ENCODE results near the gene SLC66A3. TPM values are rescaled to one million over a fixed set of nuclear protein-coding genes. Genes with fewer than 3 reads are reported as not detected.

The SLC66A3 gene
- 9.7 TPM for total RNA-seq
- long read RNA-seq, transcript PQLC3-201 (7 exons, 1,830 nt): major isoform, 13 of 19 reads
- long read RNA-seq, partial matches to known transcripts: 0 of 19 reads
- long read RNA-seq, other reads (novel, unspliced or antisense): 1 of 19 reads

DNA sequence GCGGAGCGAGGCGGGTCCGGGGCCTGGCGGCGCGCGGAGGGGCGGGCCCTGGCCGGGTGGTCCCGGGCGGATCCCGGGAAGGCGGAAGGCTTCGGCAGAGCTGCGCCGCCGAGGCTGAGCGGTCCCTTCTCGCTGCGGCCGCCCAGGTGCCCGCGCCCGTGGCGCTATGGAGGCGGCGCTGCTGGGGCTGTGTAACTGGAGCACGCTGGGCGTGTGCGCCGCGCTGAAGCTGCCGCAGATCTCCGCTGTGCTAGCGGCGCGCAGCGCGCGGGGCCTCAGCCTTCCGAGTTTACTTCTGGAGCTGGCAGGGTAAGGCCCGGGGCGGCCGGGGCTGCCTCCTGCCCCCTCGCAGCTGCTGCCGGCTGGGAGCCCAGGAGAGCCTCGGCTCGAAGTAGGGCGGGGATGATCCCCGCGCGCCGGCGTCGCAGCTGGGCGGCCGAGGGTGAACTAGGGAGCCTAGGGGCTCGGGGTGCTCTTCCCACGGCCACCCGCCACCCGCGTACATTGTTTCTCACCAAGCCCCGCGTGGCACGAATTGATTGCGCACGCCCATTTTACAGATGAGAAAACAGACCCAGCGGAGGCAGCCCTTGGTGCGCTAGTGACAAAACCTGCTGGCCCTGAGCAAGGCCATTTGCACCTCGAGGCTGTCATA is at the start of gene SLC66A3:
TSS of gene SLC66A3 (plus strand) at position 87 of the 655 bp plus-strand sequence. CDS start at position 167, 80 bp downstream.
- no peak for DNase-seq (ENCODE audit: low spot score)
- intact Hi-C loops (cut with DNase I): loop anchor here (2.0 to 10.0 kb wide), 2 partner anchors 187 to 249 kb away; no protein-coding TSS in a partner anchor

DNA sequence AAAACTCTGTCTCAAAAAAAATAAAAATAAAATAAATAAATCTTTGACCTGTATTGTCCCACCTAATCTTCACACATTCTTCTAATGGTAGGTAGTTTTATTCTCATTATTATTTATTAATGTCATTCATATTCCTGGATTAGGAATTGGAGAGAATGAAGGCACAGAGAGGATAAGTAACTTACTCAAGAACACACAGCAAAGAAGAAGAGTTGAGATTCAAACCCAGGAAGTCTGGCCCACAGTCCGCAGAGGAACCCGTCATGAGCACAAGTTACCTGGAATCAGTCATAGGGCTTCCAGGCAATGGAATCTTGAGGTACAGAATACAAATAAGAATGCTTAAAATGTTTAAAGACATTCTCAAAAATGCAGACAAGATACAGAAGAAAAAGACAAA is 46.3 kb upstream of the SLC66A3 start:
- intact Hi-C loops (cut with DNase I): no loop called here
- no peak for DNase-seq (ENCODE audit: low spot score)

DNA sequence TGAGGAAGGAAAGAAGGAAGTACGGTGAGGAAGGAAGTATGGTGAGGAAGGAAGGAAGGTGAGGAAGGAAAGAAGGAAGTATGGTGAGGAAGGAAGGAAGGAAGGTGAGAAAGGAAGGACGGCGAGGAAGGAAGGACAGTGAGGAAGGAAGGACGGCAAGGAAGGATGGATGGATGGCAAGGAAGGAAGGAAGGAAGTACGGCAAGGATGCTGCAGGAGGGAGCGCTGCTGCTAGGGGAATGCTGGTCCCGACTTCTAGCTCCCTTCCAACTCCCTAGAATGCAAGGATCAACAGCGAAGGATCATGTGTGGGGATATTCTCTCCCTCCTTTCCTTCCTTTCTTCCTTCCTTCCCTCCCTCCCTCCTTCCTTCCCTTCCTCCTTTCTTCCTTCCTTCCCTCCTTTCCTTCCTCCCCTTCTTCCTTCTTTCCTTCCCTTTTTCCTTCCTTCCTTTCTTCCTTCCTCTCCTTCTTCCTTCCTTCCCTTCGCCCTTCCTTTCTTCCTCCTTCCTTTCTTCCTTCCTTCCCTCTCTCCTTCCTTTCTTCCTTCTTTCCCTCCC is 42.3 kb upstream of the SLC66A3 start:
- intact Hi-C loops (cut with DNase I): no loop called here
- DNase-seq (ENCODE audit: low spot score): no peak

DNA sequence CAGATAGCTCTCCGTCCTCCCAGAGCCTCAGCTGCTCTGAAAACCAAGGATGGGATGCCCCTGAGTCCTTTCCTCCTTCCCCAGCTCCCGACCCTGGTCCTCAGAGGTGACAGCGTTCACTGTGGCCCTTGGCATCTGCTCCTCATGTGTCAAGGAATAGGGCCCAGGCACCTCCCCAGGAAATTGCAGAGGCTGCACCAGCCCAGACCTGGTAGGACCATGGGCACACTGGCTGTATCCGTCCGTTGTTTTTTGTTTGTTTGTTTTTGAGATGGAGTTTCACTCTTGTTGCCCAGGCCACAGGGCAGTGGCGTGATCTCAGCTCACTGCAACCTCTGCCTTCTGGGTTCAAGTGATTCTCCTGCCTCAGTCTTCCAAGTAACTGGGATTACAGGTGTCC is 37.5 kb upstream of the SLC66A3 start:
- intact Hi-C loops (cut with DNase I): no loop called here
- no peak for DNase-seq (ENCODE audit: low spot score)

DNA sequence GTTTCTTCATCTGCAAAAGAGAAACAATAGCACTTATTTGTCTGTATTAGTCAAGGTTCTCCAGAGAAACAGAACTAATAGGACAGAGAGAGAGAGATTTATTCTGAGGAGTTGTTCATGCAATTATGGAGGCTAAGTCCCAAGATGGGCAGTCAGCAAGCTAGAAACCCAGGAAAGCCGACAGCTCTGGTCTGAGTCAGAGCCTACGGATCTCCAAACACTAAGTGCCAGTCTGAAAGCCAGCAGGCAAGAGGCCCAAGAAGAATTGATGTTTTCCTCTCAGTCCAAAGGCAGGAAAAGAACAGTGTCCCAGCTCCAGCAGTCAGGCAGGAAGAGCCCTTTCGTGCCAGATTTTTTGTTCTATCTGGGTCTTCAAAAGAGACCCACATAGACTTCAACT is 36.5 kb upstream of the SLC66A3 start:
- no peak for DNase-seq (ENCODE audit: low spot score)
- intact Hi-C loops (cut with DNase I): no loop called here

DNA sequence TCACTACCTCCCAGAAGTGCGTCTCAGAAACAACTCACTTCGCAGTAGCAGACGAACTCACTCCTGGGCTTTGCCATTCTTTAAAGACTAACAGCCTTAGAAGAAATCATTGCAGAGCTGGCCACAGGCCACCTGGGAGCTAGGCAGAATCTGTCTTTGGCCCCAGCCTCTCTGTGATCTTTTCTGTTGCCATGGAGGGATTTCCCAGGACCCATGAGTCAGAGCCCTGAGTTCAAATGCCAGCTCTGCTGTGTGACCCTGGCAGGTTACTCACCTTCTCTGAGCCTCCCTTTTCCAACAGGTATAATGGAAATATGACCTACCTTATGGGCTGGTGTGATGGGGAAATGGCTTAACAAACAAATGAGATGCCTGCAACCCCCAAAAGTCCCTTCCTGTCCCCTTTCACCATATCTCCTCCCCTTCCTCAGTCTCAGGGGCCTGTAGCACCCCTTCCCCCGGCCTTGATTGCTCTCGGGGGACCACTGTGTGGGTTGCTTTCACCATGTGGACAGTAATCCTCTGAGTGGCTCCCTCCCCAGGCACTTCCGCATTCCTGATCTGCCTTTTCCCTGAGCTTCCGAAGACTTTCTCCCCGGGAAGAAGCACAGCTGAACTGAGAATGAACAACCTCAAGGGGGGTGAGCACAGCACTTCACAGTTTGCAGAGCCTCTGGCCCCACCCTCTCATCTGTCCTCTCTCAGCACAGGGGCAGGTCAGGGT is 34.0 kb upstream of the SLC66A3 start:
- intact Hi-C loops (cut with DNase I): loop anchor here (5.0 kb wide), 1 partner anchor 209 kb away; the partner anchor contains the start of gene KCNF1

DNA sequence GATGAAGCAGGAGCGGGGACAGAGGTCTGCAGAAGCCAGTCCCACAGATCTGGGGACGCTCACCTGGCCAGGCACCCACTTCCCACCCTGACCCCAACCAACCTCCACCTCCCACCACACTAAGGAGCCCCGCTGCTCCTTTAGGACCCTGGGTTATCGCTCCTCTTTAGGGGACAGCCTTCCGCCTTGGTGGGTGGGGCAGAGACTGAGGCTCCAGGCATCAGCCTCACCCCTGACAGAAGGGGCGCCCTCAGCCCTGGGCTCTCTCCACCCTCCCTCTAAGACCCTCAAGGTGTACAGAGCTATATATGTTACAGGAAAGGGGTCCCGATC is 33.5 kb upstream of the SLC66A3 start:
- intact Hi-C loops (cut with DNase I): loop anchor here (5.0 kb wide), 1 partner anchor 209 kb away; the partner anchor contains the start of gene KCNF1
- no peak for DNase-seq (ENCODE audit: low spot score)

More for the DNA sequence above, 34.0 kb upstream of the SLC66A3 start:
- DNase-seq (ENCODE audit: low spot score): no peak

DNA sequence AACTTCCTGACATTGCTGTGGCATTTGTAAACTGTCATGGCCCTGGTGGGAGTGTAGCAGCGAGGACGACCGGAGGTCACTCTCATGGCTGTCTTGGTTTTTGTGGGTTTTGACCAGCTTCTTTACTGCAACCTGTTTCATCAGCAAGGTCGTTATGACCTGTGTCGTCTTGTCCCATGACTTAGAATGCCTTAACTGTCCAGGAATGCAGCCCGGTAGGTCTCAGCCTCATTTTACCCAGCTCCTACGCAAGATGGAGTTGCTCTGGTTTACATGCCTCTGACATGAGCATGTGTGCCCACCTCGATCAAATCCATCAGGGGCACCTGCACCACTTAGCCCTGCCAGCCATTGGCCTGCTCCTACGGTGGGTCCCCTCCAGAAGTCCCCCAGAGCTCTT is 32.9 kb upstream of the SLC66A3 start:
- DNase-seq (ENCODE audit: low spot score): no peak
- intact Hi-C loops (cut with DNase I): loop anchor here (5.0 kb wide), 1 partner anchor 210 kb away; the partner anchor contains the start of gene KCNF1

DNA sequence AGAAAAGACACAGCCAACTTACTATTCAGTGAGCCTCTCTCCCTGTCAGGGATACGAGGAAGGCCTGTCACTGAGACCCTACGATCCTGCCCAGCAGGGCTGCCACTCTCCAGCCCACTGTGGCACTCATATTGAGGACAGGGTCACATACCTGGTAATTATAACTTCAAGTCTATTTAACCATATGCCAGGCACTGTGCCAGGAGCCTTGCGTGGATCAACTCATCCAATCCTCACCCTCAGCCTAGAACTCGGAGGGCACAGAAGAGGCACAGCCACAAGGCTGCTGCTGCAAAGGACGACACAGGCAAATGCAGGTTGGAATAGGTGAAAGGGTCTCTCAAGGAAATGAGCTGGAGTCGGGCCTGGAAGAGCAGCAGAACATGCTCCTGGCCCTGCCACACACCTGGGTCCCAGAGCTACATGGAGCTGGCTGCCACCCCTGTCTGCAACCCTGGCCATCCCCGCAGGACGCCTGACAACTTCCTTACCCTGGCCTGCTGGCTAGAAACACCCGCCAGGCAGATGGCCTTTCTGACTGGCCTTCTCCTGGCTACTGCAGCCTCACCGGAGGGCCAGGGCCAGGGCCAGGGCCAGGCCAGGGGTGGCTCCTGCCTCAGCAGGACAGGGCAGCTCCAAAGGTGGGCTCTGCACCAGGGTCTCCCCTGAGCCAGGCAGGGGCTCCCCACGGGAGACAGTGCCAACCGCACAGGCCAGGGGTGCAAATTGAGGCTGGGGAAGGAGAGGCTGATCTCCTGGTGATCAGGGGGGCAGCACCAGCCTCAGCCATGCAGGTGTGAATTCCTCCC is 32.1 kb upstream of the SLC66A3 start:
- no peak for DNase-seq (ENCODE audit: low spot score)
- intact Hi-C loops (cut with DNase I): loop anchor here (5.0 kb wide), 1 partner anchor 211 kb away; the partner anchor contains the start of gene KCNF1

DNA sequence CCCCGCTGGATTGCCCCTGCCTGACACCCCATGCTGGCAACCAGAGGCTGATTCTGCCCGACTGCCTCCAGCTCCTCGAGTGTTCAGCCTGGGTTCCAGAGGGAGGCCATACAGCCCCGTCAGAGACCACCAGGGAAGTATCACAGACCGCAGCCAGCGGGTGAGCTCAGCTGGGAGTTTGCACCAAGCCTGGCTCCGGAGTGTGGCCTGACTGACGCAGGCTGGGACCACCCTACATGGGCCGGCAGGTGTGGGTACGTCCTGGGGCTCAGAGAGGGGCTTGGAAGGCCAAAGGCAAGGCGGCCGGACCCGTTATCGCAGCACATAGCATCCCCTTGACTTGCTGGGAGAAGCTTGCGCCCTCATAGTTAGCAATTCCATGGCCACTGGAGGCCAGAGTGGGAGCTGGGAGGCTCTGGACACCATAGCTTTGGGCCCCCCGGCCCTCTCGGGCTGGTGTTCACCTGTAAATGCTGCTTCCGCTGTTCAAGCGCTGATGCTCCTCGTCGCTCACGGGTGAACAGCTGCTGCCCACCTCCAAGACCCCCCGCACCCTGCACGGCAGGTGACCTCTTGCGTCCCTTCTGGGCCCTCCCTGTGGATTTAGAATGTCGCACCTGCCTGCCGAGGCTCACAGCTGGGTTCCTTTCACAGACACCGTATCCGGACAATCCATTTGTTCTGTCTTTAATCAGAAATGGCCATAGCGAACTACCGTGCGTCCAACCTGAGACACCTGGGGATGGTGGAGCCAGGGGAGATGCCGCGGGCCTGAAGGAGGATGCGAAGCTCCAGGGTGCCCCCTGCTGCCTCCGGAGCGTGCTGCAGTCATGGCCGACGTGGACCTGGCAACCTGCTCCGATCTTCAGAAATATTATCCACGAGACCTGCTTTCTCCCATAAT is 31.2 kb upstream of the SLC66A3 start:
- intact Hi-C loops (cut with DNase I): loop anchor here (1.0 to 5.0 kb wide), 2 partner anchors 212 to 289 kb away; partner anchors contain the start of gene KCNF1
- no peak for DNase-seq (ENCODE audit: low spot score)

DNA sequence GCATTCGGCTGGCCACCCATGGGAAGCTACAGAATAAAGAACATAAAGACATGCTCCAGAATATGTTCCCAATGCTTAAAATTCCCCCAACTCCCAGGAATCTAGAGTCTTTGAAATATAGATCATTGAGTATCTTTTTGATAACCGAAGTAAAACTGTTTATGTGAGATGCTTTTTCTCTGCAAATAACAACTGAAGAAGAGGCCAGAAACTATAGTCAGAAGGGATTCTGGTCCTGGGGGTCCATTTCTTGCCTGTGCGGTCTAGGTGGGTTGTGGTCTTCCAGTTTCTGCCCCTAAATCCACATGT is 30.6 kb upstream of the SLC66A3 start:
- no peak for DNase-seq (ENCODE audit: low spot score)
- intact Hi-C loops (cut with DNase I): loop anchor here (1.0 to 5.0 kb wide), 2 partner anchors 212 to 289 kb away; partner anchors contain the start of gene KCNF1

DNA sequence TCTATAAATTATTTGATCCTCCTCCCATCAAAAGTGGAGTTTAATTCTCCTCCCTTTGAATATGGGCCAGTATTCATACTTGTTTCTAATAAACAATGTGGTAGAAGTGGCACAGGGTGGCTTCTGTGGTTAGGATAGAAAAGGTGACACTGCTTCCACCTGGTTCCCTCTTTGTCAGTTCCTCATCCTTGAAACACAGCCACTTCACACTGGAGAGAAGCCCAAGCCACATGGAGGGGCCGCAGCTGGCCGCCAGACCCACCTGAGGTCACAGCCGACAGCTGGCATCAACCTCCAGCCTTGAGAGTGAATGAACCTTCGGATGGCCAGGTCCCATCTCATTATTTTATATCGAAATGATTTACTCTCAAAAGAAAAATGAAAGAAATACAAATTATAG is 27.5 kb upstream of the SLC66A3 start:
- intact Hi-C loops (cut with DNase I): no loop called here
- DNase-seq (ENCODE audit: low spot score): no peak

DNA sequence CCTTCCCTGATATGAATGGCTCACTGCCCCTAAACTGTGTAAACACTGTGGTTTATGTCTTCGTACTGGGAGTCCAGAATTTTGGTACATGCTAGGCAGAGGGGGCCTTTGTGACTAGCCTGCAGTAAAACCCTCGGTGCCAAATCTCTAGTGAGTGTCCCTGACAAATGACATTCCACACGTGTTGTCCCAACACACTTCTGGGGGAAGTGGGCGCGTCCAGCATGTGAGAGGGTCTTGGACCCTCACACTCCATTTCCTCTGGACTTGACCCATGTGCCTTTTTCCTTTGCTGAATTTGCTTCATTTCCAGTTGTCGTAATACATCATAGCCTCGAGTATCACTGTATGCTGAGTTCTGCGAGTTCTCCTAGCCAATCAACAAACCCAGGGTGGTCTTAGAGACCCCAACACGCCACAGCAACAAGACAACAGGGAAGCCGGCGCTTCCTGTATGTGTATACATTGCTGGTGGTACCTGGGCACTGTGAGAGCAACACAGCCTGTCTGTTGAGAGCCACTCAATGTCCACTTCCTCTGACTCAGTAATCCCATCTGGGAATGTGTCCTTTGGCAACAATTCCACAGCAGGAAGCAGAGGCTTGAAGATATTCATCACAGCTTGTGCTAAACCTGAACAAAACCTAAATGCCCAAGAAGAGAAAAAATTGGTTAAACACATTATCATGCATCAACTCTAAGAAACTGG is 26.9 kb upstream of the SLC66A3 start:
- intact Hi-C loops (cut with DNase I): no loop called here
- no peak for DNase-seq (ENCODE audit: low spot score)

DNA sequence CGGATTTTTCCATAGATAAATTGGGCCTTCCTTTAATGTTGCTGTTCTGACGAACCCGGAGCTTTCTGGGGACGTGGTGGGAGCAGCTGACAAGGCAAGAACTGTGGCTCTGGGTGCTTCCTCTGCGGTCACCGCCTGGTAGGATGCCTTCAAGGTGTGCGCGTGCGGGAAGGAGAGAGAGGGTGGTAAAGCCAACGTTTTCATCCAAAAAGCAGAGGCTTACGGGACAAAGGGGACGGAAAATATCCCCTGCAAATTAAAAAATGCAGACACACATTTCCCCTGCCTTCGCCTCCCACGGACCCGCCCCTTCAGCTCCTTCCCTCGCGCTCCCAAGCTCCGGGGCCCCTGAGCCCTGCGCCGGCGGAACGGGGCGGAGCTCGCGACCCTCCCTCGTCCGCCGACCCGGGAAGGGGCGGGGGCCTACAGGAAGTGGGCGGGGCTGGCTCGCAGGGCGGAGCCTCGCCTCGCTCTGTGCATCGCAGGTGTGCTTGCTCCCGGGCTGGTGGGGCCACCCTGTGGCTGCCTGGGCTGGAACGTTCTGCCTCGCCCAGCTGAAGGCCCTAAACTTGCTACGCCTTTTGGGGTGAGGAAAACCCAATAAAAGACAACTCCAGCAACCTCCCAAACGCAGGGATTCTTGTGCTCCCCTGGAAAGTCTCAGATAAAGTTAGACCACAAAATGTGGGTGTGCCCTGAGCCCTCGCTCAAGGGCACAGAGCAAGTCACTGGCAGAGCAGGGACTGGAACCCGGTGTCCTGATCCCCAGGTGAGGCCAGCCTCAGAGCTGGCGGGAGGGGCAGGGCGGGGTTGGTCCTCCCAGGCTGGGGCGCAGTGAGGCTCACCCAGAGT is 25.4 kb upstream of the SLC66A3 start:
- intact Hi-C loops (cut with DNase I): loop anchor here (2.0 to 10.0 kb wide), 5 partner anchors 77 to 457 kb away; no protein-coding TSS in a partner anchor
- no peak for DNase-seq (ENCODE audit: low spot score)

DNA sequence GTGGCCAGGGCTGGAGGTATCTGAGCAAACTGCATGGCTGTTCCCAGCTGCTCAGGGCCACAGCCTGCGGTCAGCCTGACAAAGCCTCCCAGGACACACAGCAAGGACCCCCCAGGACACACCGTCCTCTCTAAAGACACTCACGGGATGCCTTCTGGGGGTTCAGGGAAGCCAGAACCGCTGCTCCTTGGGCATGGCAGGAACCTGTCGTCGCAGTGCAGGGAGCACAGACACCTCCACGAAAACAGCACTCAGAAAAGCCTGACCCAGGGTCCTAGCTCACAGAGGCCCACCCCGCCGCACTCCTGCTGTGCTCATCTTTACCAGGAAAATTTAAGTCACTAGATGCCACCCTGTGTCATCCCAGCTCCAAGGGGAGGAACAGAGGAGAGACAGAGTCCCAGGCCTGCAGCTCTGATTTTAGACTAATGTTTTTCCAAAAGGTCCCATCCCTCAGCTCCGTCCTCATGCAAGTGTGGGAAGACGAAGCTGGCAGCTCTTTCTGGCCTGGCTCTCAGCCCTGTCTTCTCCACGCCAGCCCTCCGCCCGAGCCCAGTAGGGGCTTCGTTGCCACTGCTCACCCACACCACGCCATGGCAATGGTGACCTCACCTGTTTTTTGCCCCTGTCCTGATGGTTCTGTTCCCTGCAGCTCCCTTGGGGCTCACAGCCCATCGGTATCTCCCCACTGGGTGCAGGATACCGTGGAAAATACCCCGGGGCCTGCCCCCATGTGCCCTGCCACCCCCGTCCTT is 23.9 kb upstream of the SLC66A3 start:
- intact Hi-C loops (cut with DNase I): loop anchor here (2.0 to 10.0 kb wide), 5 partner anchors 76 to 456 kb away; no protein-coding TSS in a partner anchor
- no peak for DNase-seq (ENCODE audit: low spot score)

DNA sequence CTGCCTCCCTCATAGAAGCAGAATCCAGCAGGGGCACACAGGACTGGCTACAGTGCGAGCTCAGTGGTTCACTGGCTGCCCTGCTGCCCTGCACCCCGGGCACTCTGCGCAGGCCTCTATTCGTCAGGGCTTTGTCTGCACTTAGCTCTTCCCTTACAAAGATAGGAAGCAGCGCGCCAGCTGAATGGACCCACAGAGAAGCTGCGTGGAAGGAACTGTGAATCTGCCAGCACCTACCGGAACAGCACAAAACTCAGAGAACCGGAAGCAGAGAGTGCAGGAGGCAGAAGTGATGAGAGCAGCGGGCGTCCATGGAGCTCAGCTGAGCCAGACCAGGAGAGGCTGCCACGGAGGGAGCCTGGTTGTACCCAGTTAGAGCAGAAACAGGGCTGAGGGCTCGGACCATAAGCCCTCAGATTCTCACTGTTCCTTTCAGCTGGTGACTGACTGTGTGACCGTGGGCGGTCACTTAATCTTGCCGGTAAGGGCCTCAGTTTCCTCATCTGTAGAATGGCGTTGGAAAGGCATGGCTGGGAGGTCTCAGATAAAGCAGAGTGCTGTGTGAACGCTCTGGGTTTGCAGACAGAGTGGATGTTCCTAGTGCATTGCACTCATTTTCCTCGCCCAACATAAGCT is 23.1 kb upstream of the SLC66A3 start:
- no peak for DNase-seq (ENCODE audit: low spot score)
- intact Hi-C loops (cut with DNase I): loop anchor here (5.0 to 10.0 kb wide), 4 partner anchors 75 to 455 kb away; no protein-coding TSS in a partner anchor

Data from cardiac septum (tissue), 1 donor.